Fibroblast of mammary gland (primary cell): Measurements from ENCODE around the gene KRT33B.
A peak's percentile ranks its signal among the peaks of the same experiment; 100 is the strongest.

ENCODE experiments used
- DNase-seq: peaks from one replicate; pipeline ENCODE4 v3.0.0-alpha.2; 2010; ENCODE audit warnings: low read depth
- H3K4me3 ChIP-seq: 2 replicates; pipeline ENCODE4 v1.5.1; 2011; ENCODE audit warnings: low read depth, mild to moderate bottlenecking, low read length, moderate library complexity; ENCODE audit not compliant: control insufficient read depth
- CTCF ChIP-seq: conservative IDR thresholded peaks from 2 replicates; pipeline ENCODE4 v1.5.1; 2011; ENCODE audit warnings: low read depth, low read length, inconsistent platforms; ENCODE audit not compliant: control insufficient read depth, insufficient read depth

The KRT33B gene

DNA sequence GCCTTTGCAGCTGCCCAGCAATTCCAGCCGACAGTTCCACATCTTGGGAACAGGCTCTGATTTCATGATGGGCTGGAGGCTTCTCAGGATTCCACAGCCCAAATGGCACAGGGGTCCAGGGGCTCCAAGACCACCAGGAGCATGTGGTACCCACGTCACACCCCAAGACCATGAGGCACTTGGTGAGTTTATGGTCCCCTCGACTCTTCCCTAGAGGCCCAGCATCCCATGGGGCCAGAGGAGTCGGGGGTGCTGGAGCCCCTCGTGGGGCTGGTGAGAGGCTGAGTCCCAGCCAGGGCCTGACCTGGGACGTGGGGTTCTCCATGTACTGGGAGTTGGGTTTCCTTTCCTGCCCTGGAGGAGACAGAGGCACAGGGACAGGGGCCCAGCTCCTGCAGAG, 44.0 kb downstream of the KRT33B start:
- TF ChIP-seq CTCF: no peak
- H3K4me3 ChIP-seq: no peak overlapping the region
- DNase-seq: no peak

DNA sequence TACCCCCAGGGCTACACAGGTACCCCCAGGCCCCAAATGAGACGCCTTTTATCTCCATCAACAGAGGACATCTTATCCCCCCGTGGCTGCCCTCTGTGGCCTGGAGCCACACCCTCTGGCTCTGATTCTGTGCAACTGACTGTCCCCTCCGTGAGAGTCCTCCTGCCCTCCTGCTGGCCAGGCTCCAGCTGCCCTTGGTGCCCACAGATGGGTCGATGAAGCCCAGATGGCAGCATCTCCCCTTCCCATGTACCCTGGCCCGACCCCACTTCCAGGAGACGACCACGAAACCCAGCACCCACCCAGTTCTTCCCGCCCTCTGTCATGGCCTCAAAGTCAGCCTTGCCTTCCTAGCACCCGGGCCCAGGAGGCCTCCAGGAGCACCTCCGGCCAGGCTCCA, 44.5 kb downstream of the KRT33B start:
- no peak overlapping the region for H3K4me3 ChIP-seq
- DNase-seq: no peak
- no peak for TF ChIP-seq CTCF

GRCh38 chr17:41324180-41325075, 45.2 kb downstream of the KRT33B start:
- TF ChIP-seq CTCF: peak; percentile 14
- peak; percentile 8 for DNase-seq
- H3K4me3 ChIP-seq: no peak overlapping the region

DNA sequence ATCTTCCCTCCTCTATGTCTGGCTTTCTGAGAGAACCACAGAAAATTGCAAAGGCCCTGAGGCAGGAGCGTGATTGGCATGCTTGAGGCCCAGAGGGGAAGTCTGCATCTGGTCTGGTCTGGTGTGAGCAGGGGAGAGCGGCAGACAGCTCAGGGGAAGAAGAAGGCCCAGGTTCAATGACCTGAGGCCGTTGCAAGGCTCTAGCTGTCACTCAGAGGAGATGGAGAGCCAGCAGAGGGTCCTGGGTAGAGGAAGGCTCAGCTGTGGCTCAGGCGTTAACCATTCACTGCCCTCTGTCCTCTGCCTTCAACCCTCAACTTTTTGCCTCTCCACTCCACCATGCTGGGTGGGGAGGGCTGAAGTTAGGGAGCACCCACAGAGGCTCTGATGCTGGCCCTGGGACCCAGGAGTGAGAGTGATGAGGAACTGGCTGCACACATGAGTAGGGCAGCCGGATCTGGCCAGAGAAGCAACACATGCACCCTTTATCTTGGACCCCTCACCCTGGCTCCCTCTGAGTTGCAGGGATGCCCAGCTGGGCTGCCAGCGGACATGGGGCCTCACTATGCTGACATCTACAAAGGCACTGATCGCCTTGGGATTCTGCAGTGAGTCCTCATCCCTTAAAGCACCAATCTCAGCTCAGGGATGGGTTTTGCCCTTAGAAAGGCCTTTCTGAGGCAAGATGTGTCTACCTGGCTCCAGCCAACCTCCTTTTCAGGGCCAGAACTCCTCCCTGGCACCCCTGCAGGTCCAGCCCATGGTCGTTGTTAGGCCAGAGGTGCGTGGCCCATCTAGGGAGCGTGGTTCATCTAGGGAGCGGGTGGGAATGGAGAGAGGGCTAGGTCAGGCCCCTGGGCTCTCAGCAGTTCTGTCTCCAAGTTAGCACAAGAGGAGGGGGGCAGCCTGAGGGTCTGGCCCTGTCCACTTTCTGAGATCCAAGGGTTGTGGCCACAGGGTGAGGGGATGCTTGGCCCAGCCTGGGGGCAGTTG, 46.4 kb downstream of the KRT33B start:
- DNase-seq: no peak
- no peak for TF ChIP-seq CTCF
- H3K4me3 ChIP-seq: no peak overlapping the region

- peak; percentile 79 for DNase-seq
- no peak overlapping the region for H3K4me3 ChIP-seq
- TF ChIP-seq CTCF: peak; percentile 98
Measured at GRCh38 chr17:41322094-41322902, 47.3 kb downstream of the KRT33B start.

DNA sequence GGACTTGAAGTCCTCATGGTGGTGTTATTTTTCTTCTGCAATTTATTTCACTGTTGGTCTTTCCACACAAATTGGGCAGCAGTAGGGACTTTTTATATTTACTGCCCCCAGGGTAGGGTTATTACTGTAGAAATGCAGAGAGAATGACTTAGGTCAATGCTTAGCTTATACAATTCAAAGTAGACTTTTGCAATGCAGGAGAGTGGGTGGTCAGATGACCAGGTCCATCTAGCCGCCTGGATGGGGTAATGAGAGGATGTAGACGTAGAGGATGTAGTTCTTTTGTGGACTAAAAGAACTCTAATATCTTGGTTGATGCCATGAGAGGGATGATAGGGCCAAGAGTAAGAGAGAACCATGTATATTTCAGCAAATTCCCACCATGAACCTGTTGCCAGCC, 51.4 kb downstream of the KRT33B start:
- DNase-seq: no peak
- no peak for TF ChIP-seq CTCF
- no peak overlapping the region for H3K4me3 ChIP-seq
